Fibroblast of pulmonary artery (primary cell): Measurements from ENCODE around the gene CA9.

Experiments
- DNase-seq: peaks from one replicate; pipeline ENCODE4 v3.0.0-alpha.2; 2010; ENCODE audit warnings: low read depth
- H3K4me3 ChIP-seq: replicated peaks from 2 replicates; pipeline ENCODE4 v1.5.1; 2011; ENCODE audit warnings: low read depth, mild to moderate bottlenecking, control low read depth, low read length, moderate library complexity
- TF ChIP-seq, protein P1 (sequence below): IDR thresholded peaks from 2 replicates; pipeline ENCODE4 v1.5.1; 2011; ENCODE audit warnings: mild to moderate bottlenecking, control low read depth, low read length, inconsistent platforms; ENCODE audit errors: missing control alignments

The CA9 gene

DNA sequence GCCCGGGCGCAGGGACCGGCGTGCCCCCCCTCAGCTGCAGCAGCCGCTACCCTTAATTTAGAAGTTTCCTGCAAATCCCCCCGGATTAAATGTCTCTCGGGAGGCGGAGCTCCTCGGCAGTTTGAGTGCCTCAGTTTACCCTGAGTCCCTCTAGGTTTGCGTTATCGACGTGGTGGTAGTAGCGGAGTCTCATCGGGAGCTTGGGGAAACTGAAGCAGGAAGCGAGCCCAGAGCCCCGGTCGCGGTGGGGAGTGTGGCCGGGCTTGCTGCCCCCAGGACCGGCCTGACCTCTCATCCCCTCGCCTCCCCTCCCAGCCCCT, 16.5 kb downstream of the CA9 start:
- H3K4me3 ChIP-seq: peak overlapping the region; percentile 87
- TF ChIP-seq, protein P1, sequence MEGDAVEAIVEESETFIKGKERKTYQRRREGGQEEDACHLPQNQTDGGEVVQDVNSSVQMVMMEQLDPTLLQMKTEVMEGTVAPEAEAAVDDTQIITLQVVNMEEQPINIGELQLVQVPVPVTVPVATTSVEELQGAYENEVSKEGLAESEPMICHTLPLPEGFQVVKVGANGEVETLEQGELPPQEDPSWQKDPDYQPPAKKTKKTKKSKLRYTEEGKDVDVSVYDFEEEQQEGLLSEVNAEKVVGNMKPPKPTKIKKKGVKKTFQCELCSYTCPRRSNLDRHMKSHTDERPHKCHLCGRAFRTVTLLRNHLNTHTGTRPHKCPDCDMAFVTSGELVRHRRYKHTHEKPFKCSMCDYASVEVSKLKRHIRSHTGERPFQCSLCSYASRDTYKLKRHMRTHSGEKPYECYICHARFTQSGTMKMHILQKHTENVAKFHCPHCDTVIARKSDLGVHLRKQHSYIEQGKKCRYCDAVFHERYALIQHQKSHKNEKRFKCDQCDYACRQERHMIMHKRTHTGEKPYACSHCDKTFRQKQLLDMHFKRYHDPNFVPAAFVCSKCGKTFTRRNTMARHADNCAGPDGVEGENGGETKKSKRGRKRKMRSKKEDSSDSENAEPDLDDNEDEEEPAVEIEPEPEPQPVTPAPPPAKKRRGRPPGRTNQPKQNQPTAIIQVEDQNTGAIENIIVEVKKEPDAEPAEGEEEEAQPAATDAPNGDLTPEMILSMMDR: no peak
- no peak for DNase-seq

DNA sequence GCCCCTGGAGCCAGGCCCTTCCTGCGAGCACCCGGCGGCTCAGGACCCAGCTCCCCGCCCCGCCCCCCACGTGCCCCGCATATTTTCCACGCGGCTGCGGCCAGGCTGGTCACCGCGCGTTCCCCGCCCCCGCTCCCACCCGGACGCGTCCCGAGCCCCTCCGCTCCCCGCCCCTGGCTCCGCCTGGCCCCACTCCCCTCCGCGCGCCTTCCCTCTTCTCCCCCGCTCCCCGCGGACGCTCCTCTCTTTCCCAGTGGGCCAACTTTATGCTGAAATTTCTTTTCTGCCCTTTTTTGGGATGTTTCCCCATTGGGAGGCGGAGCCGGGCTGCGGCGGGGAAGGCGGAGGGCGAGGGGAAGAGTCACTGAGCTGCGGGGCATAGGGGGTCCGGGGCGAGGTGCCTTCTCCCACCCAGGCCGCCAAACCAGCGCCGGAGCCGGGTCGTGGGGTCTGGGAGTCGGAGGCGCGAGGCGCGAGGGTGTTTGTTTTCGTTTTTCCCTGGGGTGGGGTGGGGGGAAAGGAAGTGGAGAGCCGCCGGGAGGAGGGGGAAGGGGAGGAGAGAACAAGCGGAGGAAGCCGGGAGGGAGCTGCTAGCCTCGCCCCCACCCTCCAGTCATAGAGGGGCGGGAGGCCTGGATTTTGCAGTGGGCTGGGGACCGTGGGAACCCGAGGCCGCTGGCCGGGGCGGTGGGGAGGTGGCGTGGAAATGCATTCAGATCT, 17.0 kb downstream of the CA9 start:
- DNase-seq: peak; percentile 81
- TF ChIP-seq, protein P1: no peak
- peak overlapping the region; percentile 87 for H3K4me3 ChIP-seq

DNA sequence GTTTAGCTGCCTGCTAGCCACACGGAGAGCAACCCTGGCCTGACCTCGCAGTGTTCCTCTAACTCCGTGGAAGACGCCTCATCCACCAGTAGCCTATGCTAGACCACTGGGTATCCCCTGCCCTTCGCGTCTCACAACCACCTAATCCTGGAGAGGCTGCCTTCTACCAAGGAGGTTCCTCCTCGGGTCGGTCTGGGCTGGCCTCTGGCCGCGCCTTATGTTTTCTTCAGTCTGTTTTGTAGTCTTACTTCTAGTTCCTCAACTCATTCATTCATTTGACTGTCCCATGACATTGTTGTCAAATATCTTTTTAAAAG, 17.6 kb downstream of the CA9 start:
- TF ChIP-seq, protein P1: no peak
- peak overlapping the region; percentile 87 for H3K4me3 ChIP-seq
- no peak for DNase-seq

DNA sequence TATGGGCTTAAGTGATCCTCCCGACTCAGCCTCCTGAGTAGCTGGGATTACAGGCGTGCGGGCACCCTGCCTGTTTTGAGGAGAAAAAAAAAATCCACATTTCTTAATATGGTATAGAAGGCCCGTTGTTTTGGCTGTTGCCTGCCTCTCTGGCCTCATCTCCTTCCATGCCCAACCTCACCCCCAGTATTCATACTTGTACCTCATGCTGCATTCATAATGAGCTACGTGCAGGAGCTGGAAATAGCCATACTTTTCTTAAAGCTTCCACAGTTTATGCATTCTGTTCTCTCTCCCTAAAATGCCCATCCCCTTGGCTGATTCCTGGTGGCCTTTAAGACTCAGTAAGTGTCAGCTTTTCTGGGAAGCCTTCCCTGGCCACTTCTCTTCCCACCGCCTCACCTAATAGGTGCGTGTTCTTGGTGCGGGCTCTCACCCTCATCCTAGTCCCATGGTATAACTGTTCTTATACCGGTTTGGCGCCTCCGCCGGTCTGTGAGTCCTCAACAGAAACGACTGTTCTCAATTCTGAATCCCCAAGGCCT, 18.1 kb downstream of the CA9 start:
- no peak for DNase-seq
- no peak overlapping the region for H3K4me3 ChIP-seq
- TF ChIP-seq, protein P1: no peak

DNA sequence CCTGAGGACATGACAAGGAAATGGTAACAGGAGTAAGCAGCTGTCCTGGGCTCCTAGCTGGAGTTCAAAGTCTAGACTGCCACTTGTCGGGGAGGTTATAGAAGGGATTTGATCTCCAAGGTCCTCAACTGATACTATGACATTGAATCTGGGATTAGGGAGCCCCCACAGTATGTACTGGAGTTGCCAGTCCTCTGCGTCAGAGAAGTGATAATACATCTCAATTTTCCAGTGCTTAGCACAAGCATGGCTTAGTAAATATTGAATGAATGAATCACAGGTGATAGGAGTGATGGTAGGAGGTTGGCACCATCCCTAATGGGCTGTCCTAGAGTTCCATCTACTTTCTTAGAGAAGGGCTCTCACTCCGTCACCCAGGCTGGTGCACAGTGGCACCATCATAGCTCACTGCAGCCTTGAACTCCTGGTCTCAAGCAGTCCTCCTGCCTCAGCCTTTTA, 22.2 kb downstream of the CA9 start:
- H3K4me3 ChIP-seq: no peak overlapping the region
- no peak for DNase-seq
- TF ChIP-seq, protein P1: no peak

DNA sequence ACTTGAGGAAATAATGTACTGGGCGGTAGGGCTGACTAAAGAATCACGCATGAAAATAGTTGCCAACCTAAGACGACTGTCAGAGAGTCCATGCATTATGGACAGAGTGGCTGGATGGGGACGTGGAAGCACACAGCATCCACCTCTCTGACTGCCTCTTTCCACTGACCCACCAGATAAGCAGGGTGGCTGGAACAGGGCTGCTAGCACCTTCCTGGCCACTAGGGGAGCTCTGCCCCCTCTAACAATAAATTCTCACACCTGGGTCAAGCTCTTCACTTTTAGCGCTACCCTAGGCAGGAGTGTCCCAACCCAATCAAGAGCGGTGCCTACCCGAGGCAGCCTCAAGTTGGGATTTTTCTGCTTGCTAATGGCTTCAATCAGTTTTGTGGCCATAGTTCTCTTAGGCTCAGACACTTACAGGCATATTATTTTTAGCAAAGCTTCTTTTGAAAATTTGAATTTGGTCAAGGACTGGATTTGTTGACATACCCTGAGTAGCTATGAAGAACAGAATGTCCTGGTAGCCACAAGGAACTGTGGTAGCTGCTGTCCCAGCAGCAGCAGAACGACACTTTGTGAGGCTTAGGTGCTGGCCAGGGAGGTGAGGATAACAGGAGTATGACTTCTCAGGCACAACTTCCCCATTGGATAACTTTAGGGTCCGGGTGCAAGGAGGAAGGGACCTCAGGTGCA, 22.9 kb downstream of the CA9 start:
- DNase-seq: peak; percentile 63
- TF ChIP-seq, protein P1: peak; percentile 93
- H3K4me3 ChIP-seq: no peak overlapping the region
